GM21723 (cell line): ENCODE results near the gene LPGAT1.
A peak's percentile ranks its signal among the peaks of the same experiment; 100 is the strongest.
"Not testable (repeated sequence)": the region's sequence is repeated elsewhere in the genome, so short reads cannot be mapped to it uniquely, and the experiment has no call there.

ENCODE experiments used
- ATAC-seq: cut with Tn5 transposase; IDR thresholded peaks from one replicate; pipeline ENCODE4 v1.9.1; 2021; ENCODE audit warnings: mild to moderate bottlenecking, moderate library complexity; ENCODE audit not compliant: unreplicated experiment

LPGAT1 gene

DNA sequence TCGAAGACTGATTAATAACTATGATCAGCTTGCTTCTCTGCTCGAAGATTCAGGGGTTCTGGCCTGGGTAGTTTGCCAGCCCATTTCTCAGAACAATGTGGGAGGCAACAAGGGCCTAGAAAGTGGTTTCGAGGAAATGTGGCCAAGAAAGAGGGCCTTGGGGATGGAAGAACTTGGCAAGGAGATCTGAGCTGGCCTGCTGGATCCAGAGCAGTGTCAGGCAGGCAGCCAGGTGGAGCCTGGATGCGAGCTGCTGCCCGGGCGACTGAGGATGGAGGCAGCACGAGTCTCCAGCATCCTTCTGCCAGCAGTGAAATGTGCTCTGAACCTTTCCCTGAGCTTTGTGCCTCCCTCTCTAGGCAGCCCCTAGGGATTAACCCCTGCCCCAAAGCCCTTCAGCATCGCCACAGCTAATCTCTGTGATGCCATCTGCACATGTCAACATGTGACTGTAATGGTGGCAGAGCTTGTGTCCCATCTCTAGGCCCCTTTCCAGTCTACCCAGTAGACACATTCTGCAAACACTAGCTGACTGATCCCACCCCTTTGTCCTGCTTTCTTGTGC is 94.1 kb downstream of the LPGAT1 start:
- ATAC-seq, result no peak

- no peak for ATAC-seq
Observed at GRCh38 chr1:211735208-211736170, 95.1 kb downstream of the LPGAT1 start.

DNA sequence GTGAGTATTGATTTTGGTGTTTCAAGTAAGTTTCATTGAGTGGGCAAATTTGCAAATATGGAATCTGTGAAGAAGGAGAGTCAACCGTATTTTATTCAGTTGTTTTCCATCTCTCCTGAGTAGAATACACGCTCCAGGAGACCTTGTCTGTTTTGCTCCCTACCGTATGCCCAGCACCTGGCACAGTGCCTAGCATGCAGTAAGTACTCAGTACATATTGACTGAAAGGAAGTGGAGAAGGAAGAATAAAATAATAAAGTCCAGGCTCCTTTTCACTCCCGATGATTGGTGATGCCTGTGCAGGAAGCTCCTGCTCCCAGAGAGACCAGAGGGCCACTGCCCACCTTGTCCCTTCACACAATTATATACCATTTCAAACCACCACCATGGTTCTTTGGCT is 95.8 kb downstream of the LPGAT1 start:
- no peak for ATAC-seq

GRCh38 chr1:211734359-211734758 is 96.2 kb downstream of the LPGAT1 start:
- no peak for ATAC-seq

DNA sequence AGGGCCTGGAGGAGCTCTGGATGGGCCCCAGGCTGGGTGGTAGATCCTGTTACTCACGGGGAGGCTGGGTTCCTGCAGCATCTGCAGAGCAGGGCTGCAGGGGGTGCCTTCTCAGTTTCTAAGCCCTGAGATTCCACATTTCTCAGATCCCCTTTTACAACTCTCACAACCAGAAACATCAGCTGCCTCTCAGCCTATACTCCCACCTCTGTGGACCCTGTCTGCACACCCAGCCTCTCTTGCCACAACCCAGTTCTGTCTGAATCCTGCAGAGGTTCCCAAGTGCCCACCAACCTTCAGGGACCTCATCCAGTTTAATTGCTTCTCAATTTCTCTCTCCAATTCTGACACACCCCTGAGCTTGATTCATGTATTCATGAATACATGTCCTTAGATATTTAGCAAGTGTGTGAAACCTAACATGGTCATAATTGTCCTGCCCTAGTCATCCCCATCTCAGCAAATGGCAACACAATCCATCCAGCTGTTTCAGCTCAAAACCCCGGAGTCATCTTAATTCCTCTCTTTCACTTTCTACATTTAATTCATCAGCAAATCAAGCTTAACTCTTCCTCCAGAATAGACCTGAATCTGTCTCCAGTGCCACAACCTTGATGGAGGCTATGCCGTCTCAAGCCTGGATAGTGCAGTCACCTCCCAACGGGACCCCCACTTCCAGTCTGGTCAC is 98.1 kb downstream of the LPGAT1 start:
- peak; percentile 79 for ATAC-seq

DNA sequence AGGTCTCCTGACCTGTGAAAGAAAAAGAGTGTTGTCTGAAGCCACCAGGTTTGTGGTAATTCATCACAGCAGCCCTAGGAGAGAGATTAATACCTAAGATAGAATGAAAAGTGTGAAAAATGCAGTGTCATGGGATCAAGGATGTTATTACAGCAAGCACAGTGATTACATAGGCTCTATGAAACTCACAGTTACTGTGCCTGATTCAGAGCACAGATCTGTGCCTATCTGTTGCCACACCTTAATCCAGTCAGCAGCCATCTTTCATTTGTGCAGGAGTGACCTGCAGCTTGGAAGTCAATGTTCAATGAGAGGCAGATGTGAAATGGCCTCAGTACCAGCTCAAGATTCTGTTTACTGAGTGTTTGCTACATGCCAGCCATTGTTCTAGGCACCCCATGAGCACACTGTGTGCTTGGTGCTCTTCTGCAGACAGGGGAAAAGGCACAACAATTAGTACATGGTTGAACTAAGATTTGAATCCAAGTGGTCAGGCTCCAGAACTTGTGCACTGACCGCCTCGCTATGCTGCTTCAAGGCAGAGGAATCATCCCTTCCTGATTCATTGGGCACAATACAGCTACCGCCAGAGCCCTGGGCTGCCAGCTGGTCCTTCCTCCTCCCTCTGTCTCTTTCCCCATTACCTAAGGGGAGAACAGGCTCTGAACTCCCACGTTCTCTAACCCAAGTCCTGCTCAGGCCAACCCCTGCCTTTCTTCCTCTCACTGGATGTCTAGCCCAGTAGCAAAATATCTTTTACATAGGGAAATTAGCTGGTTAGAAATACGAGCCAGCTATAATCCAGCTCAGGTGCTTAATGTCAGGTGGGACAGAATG is 98.9 kb downstream of the LPGAT1 start:
- ATAC-seq, result peak; percentile 16

GRCh38 chr1:211730347-211730746 is 100.2 kb downstream of the LPGAT1 start:
- ATAC-seq, result no peak

- no peak for ATAC-seq
Observed at GRCh38 chr1:211729238-211729637, 101.3 kb downstream of the LPGAT1 start.

DNA sequence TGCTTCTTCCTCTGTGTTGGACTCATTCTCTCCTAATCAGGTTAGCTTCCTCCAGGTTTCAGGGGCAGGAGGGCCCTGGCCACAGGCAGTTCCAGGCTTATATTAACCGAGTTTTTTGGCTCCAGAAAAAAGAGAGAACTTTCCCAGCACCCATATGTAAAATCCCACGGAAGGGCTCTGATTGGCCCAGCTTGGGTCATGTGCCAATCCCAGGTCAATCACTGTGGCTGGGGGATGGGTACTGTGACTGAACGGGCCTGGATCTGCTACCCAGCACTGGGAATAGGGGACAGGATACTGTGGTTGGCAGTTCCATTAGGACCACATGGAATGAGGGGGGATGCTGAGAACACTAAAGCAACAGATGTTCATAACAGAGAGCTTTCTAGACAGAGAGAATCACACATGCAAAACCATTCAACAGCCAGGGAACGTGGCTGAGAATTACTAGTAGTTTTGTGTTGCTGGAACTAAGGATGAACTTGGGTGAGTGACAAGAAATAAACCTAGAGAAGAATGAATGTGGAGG is 104.0 kb downstream of the LPGAT1 start:
- no peak for ATAC-seq

GRCh38 chr1:211724687-211725196 is 105.8 kb downstream of the LPGAT1 start:
- no peak for ATAC-seq

- ATAC-seq, result no peak
Observed at GRCh38 chr1:211723273-211723672, 107.3 kb downstream of the LPGAT1 start.

DNA sequence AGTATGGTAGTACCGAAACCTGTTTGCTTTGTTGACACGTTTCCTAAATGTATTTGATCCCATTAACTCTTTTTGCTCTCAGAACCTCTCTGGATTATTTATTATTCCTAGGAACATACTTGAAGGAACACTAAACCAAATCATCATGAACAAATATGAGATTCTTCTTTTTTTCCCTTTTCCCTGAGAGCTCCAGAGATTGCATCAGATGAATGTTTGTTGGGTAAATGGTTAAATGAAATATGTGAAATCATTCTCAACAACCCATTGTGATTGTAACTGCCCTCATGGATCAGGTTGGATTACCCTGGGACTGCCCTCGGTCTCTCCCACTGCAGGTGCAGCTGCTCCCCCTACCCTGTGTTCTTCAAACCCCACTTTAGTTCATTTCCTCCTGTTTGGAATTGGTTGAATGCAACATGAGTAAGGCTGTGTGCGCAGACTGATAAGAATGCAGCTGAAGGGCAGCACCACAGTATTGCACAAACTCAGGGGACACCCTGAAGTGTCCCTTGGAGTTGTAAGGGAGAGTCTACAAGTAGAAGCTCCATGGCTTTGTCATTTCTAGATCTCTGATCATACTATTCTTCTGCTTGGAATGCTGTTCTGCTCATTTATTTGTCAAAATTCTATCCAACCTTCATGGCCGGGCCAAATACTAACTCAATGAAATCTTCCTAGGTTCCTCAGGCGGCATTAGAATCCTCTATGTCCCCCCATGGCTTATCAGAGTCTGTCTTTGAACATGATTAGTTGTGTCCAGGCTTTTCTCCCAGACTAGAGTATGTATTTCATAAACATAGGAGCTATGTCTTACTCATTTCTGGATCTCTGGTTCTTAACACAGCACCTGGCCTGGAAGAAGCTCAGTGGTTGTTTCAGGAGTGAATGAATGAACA is 108.0 kb downstream of the LPGAT1 start:
- ATAC-seq, result no peak

DNA sequence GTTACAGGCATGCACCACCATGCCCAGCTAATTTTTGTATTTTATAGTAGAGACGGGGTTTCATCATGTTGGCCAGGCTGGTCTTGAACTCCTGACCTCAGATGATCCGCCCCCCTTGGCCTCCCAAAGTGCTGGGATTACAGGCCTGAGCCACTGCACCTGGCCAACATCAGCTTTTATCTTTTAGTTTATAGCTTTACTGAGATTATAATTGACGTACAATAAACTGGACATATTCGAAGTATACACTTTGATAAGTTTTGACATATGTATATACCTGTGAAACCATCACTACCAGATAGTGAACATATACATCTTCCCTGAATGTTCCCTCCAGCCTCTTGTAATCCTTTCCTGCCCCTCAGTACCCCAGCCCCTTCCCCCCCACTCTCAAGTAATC is 114.0 kb downstream of the LPGAT1 start:
- ATAC-seq, result not testable (repeated sequence)

GRCh38 chr1:211715971-211716370 is 114.6 kb downstream of the LPGAT1 start:
- no peak for ATAC-seq

GRCh38 chr1:211714154-211714553 is 116.4 kb downstream of the LPGAT1 start:
- ATAC-seq, result no peak

DNA sequence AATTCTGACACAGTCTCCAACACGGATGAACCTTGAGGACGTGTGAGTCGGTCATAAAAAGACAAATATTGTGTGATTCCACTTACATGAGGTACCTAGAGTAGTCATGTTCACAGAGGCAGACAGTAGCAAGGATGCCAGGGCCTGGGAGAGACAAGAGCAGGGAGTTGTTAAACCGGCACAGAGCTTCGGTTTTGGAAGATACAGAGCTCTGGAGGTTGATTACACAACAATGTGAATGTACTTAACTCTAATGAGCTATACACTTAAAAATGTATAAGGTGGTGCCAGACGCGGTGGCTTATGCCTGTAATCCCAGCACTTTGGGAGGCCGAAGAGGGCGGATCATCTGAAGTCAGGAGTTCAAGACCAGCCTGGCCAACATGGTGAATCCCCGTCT is 117.3 kb downstream of the LPGAT1 start:
- ATAC-seq, result no peak

- ATAC-seq, result no peak
Observed at GRCh38 chr1:211711315-211711705, 119.3 kb downstream of the LPGAT1 start.

DNA sequence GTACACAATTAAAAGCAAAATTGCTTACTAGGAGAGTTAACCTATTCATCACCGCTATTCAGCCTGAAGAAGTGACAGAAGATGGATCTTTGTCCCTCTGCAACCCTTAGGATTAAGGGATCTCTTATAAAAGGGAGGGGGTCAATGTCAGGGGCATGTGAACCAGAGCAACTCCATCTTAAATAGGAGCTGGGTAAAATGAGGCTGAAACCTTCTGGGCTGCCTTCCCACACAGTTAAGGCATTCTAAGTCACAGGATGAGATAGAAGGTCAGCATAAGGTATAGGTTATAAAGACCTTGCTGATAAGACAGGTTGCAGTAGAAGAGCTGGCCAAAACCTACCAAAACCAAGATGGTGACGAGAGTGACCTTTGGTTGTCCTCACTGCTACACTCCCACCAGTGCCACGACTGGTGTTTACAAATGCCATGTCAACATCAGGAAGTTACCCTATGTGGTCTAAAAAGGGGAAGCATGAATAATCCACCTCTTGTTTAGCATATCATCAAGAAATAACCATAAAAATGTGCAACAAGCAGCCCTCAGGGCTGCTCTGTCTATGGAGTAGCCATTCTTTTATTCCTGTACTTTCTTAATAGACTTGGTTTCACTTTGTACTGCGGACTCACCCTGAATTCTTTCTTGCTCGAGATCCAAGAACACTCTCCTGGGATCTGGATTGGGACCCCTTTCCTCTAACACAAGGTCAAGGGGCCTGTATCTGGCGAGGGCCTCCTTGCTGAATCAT is 119.8 kb downstream of the LPGAT1 start:
- no peak for ATAC-seq

- no peak for ATAC-seq
Observed at GRCh38 chr1:211708926-211709325, 121.6 kb downstream of the LPGAT1 start.
